K562 (cell line): ENCODE results near the gene PEX7. TPM values are rescaled to one million over a fixed set of nuclear protein-coding genes. Genes with fewer than 3 reads are reported as not detected.
A peak's percentile ranks its signal among the peaks of the same experiment; 100 is the strongest.

Experiments used
- ATF6 ChIP-seq: sonication (generic); formaldehyde crosslinking; IDR thresholded peaks from 2 replicates; pipeline ENCODE4 v1.4.0; 2020; ENCODE audit warnings: mild to moderate bottlenecking, missing genetic modification reagents
- CBX8 ChIP-seq: fragments of 200-600 bp; sonication (generic); IDR thresholded peaks from 2 replicates; pipeline ENCODE4 v1.6.1; 2012; ENCODE audit warnings: borderline replicate concordance, mixed run types, low read depth, mild to moderate bottlenecking, moderate library complexity, mixed read lengths, low read length, control low read depth, inconsistent platforms; ENCODE audit not compliant: poor library complexity, severe bottlenecking; ENCODE audit errors: extremely low read depth
- CHD4 ChIP-seq: fragments of 200-600 bp; sonication (generic); IDR thresholded peaks from 3 replicates; pipeline ENCODE4 v1.6.1; 2012; ENCODE audit warnings: low read depth, mild to moderate bottlenecking, mixed read lengths, low read length, inconsistent platforms; ENCODE audit not compliant: insufficient read depth, insufficient replicate concordance, poor library complexity, severe bottlenecking
- HBP1 ChIP-seq: fragments of 450-650 bp; formaldehyde crosslinking; IDR thresholded peaks from 2 replicates; pipeline ENCODE4 v1.4.0; 2022; ENCODE audit warnings: missing genetic modification characterization
- MXI1 ChIP-seq: IDR thresholded peaks from 2 replicates; pipeline ENCODE4 v1.6.1; 2011; ENCODE audit warnings: low read depth, mild to moderate bottlenecking, improper control_type of control experiment, low read length
- NFIC ChIP-seq: fragments of 450-650 bp; IDR thresholded peaks from 2 replicates; pipeline ENCODE4 v1.6.1; 2017; ENCODE audit warnings: mild to moderate bottlenecking, inconsistent platforms
- NRF1 ChIP-seq, 2 experiments: fragments of 450-650 bp; IDR thresholded peaks in 1 of 2; conservative IDR thresholded peaks in 1 of 2; 2 replicates each; pipeline ENCODE4 v1.6.1; 2014; ENCODE audit warnings: mild to moderate bottlenecking in 2 of 2
- PML ChIP-seq: IDR thresholded peaks from 2 replicates; pipeline ENCODE4 v1.6.1; 2012; ENCODE audit warnings: low read length, inconsistent platforms
- THRAP3 ChIP-seq: fragments of 450-650 bp; IDR thresholded peaks from 2 replicates; pipeline ENCODE4 v1.6.1; 2016; ENCODE audit warnings: mild to moderate bottlenecking, inconsistent platforms, borderline replicate concordance
- UBTF ChIP-seq, 2 experiments: IDR thresholded peaks; 2 replicates each; pipeline ENCODE4 v1.6.1; 2012; ENCODE audit warnings: improper control_type of control experiment in 2 of 2, low read depth in 2 of 2, low read length in 2 of 2, borderline replicate concordance in 1 of 2
- ZBTB5 ChIP-seq: fragments of 450-650 bp; IDR thresholded peaks from 2 replicates; pipeline ENCODE4 v1.6.1; 2017; ENCODE audit warnings: antibody characterized with exemption
- polyA plus RNA-seq, 8 experiments: library from polyadenylated mRNA; depleted of rRNA in 4 of 8; stranded (reverse) in 5 of 8; unstranded in 3 of 8; fragments of >200 nt; fragmentation: Nextera tagmentation in 2 of 8; fragmentation: Illumina TruSeq in 1 of 8; extraction: Ambion mirVana in 2 of 8; extraction: Trizol in 1 of 8; gene quantifications; 2 replicates each; pipeline versions ENCODE4 v1.2.1 to v1.2.3, GENCODE V29; 2011 to 2014; ENCODE audit warnings: inconsistent platforms in 1 of 8, missing spikeins in 1 of 8
- total RNA-seq, 7 experiments: library from RNA; depleted of rRNA in 6 of 7; stranded (reverse); fragments of >200 nt in 6 of 7; fragmentation: Illumina TruSeq in 2 of 7; extraction: Trizol in 2 of 7; gene quantifications; 2 replicates each; pipeline versions ENCODE4 v1.2.1 to v1.2.3, GENCODE V29; 2011 to 2021; ENCODE audit warnings: low replicate concordance in 1 of 7

The PEX7 gene
- total and polyA plus RNA-seq, 9 of the 15 experiments (the other 6 are each of a cell fraction or from before 2014, with no cell fraction given), result 1.6 to 12.9 (median 9.1) TPM

GRCh38 chr6:136791296-136792094, 30.9 kb upstream of the PEX7 start (continued):
- peak in 1 of 2 experiments; percentile 85; a peak in 1 of 4 replicates for TF ChIP-seq UBTF (IDR thresholded peaks at IDR 0.05; ENCODE audit: borderline replicate concordance in 1 of 2, low read depth in 2 of 2, low read length in 2 of 2)
- 0 out of 2 replicates have a peak, but pooled peaks have one; percentile 14 for TF ChIP-seq ZBTB5
- no peak for TF ChIP-seq THRAP3
- peak; percentile 36 to 43; a peak in 3 of 4 replicates for TF ChIP-seq NRF1 (conservative IDR thresholded peaks at IDR 0.05 in 1 of 2, IDR thresholded peaks at IDR 0.05 in 1 of 2)
- TF ChIP-seq MXI1, result no peak
- 0 out of 2 replicates have a peak, but pooled peaks have one; percentile 15 for TF ChIP-seq HBP1
- TF ChIP-seq PML, result no peak
- TF ChIP-seq ATF6 (CRISPR knock-in tag), result no peak
- peak; percentile 7; the same call in 1 of the 2 replicates for TF ChIP-seq NFIC
- peak; percentile 47 for TF ChIP-seq CHD4
- no peak for TF ChIP-seq CBX8
